GM19099 (cell line): ENCODE data around the gene RALGAPA2.

Experiments
- POLR2A ChIP-seq: IDR thresholded peaks from 3 replicates; pipeline ENCODE4 v1.6.1; 2011; ENCODE audit warnings: low read depth; ENCODE audit not compliant: insufficient read length; ENCODE audit errors: extremely low read depth

The RALGAPA2 gene

DNA sequence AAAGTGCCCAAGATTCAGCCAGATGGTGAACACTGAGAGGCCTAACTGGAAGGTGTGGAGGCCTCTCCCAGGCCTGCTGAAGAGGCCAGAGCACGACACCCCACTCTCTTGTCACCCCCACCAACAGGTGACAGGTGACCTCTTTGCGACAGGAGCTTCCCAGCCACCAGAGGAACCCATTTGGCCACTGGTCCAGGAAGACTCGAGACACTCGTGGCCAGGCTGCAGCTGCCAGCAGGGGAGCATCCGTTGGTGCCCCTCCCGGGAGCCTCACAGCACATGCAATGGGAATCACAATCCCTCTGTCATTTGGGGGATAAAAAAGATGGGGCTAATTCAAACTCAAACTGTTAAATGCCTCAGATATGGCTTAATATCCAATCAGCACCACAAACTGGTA is 181.2 kb downstream of the RALGAPA2 start:
- no peak for TF ChIP-seq POLR2A

DNA sequence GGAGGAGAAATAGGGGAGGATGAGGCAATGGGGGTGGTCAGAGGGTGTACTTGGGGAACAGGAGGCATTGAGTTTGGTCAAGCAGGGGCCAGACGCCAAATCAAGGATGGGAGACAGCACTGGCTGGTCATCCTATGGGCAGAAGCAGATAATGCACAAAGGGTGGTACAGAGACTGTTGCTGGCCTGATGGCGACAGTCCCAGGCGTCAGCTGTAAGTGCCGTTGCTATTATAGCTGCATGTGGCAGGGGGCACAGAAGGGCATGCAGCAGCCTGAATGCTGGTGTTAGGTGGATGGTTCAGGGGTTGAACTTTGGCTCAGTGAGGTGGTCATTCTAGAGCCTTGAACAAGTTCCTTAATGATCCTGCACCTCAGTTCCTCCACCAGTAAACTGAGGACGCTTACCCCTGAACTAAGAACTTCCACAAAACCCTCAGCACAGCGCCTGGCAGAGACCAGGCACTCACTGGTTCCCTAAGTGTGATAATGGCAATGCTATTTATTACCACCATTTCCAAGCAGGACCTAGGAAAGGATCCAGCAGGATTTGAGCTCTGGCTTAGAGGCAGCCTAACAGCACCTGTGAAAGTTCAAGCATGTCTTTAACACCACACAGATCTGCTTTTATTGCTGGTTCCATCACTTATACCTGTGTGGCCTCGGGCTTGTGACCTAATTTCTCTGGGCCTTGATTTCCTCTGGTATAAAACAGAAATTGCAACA is 181.9 kb downstream of the RALGAPA2 start:
- TF ChIP-seq POLR2A: no peak

- no peak for TF ChIP-seq POLR2A
Observed at GRCh38 chr20:20529597-20529996, 182.8 kb downstream of the RALGAPA2 start.

DNA sequence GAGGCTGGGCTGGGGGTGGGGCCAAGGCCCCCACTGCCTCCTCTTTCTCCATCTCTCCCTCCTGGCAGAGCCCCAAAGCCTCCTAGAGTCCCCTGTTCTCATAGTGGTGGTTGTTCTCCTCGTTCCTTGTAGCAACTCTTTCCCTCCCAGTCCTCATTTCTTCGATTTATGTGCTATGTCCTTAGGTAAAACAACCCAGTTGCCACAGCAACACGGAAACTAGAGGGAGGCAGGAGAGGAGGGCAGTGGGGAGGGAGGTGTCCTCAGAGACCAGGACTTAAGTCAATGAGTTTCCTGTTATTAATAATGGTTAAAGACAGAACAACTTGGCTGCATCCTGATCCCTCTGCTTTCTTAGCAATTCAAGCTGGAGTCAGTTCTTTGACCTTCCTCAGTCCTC is 183.6 kb downstream of the RALGAPA2 start:
- no peak for TF ChIP-seq POLR2A

- TF ChIP-seq POLR2A: no peak
Observed at GRCh38 chr20:20527661-20528060, 184.8 kb downstream of the RALGAPA2 start.

GRCh38 chr20:20525756-20526155 is 186.7 kb downstream of the RALGAPA2 start:
- TF ChIP-seq POLR2A: no peak

DNA sequence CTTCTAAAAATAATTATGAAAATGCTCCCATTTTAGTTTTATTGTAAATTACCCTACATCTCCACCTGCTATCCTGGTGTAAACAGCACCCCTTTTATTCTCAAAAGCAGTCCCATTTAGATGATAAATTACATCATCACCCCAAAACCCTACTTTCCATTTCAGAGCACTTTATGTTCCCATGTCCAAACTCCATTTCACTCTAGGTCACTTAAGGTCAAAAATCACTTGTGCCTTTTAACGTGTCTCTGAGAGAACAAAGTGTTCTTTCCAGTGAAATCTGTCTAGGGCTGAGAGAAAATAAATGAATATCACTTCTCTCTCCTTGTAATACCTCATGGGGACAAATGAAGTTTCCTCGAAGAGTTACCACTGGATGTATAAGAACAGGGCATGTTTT is 187.2 kb downstream of the RALGAPA2 start:
- TF ChIP-seq POLR2A: no peak

- TF ChIP-seq POLR2A: no peak
Observed at GRCh38 chr20:20524756-20525155, 187.7 kb downstream of the RALGAPA2 start.

- TF ChIP-seq POLR2A: no peak
Observed at GRCh38 chr20:20521736-20522135, 190.7 kb downstream of the RALGAPA2 start.

DNA sequence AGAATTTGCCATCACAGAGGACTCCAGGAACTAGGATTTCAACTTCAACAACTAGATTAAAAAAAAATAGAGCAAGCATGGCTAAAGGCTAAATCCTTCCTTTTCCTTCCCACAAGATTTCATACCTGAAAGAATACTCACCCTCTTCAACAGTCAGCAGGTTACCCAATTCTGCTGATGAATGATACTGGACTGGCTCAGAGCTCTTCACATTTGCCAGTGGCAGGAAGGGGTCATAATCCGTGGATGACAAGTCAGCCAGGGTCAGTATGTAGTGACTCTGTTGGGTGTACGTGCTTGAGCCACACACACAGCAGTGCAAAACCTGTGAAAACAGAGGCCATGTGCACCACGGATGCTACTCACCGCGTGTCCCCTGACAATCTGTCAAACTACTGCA is 191.7 kb downstream of the RALGAPA2 start:
- no peak for TF ChIP-seq POLR2A

DNA sequence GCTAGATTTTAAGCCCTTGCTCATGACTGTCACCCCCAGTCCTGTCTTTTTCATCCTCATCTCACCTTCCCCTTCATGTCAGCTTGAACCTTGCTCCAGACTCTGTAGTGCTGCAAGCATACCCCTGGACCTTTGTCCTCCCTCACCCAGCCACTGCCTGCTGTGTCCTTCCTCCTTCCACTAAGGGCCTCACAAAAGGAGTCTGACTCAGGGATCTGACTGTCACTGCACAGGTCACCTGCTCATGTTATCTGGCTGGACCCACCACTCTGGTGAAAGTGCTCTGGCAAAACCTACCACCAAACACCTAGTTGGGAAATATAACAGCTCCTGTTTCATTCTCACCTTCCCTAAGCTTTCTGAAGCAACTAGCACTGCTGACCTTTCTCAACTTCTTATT is 193.2 kb downstream of the RALGAPA2 start:
- TF ChIP-seq POLR2A: no peak

- TF ChIP-seq POLR2A: no peak
Observed at GRCh38 chr20:20518263-20518662, 194.2 kb downstream of the RALGAPA2 start.

DNA sequence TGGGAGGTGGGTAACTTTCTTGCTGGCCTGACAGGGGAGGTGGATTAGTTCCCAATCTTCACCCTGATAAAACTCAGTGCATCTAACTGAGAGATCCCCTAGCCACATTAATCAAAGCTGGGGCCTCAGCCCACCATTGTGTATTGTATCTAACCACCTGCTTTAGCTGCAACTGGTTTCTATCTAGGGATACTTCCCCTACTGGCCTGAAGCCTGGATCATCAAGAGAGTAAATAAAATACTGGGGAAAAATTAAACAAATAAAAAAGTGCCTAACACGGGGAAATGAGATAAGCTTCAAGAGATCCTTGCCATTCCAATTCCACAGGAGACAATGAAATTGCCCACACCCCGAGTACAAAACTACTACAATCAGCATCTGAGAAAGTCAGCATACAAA is 195.1 kb downstream of the RALGAPA2 start:
- TF ChIP-seq POLR2A: no peak

- TF ChIP-seq POLR2A: no peak
Observed at GRCh38 chr20:20513720-20514119, 198.7 kb downstream of the RALGAPA2 start.

- TF ChIP-seq POLR2A: no peak
Observed at GRCh38 chr20:20505554-20505953, 206.9 kb downstream of the RALGAPA2 start.

GRCh38 chr20:20503777-20504530 is 208.5 kb downstream of the RALGAPA2 start:
- TF ChIP-seq POLR2A: no peak
